Caco-2 (cell line): ENCODE measurements around the gene PLCB2. TPM values are rescaled to one million over a fixed set of nuclear protein-coding genes. Genes with fewer than 3 reads are reported as not detected.

Source experiments
- total RNA-seq: library from RNA; stranded (reverse); gene quantifications from 2 replicates; pipeline ENCODE4 v1.2.3, GENCODE V29; 2022

PLCB2 gene
- total RNA-seq, 1 experiment from 2014 or later, result 4.7 TPM

Other genes with a start within 250 kb of the PLCB2 start
- 78.2 and 81.5 TPM in 2 replicates for gene BMF, start 199.1 kb downstream of the PLCB2 start, total RNA-seq
- 62.7 and 73.5 TPM in 2 replicates for gene BUB1B, start 146.9 kb downstream of the PLCB2 start, total RNA-seq
- gene PAK6, start 68.9 kb downstream of the PLCB2 start, total RNA-seq, result 19.9 and 20.7 TPM in 2 replicates
- 0.28 and 0.79 TPM in 2 replicates for gene ANKRD63, start 24.9 kb downstream of the PLCB2 start, total RNA-seq
- 13.4 and 15.4 TPM in 2 replicates for gene INAFM2, start 15.8 kb upstream of the PLCB2 start, total RNA-seq
- gene CCDC9B, start 33.0 kb upstream of the PLCB2 start, total RNA-seq, result 0.86 and 0.95 TPM in 2 replicates
- 67.9 and 103 TPM in 2 replicates for gene PHGR1, start 43.1 kb upstream of the PLCB2 start, total RNA-seq
- gene DISP2, start 50.3 kb upstream of the PLCB2 start, total RNA-seq, result 4.6 and 6.3 TPM in 2 replicates
- gene KNSTRN, start 74.8 kb upstream of the PLCB2 start, total RNA-seq, result 67.5 and 74.7 TPM in 2 replicates
- gene IVD, start 97.9 kb upstream of the PLCB2 start, total RNA-seq, result 74.5 and 76.6 TPM in 2 replicates
- 25.9 and 28.1 TPM in 2 replicates for gene BAHD1, start 133.0 kb upstream of the PLCB2 start, total RNA-seq
- gene CHST14, start 163.0 kb upstream of the PLCB2 start, total RNA-seq, result 17.0 and 19.6 TPM in 2 replicates